Stimulated activated CD8-positive, alpha-beta memory T cell treated with anti-CD3 and anti-CD28 coated beads, Interleukin-7, amount 100 ng/mL, for 24 hours (primary cell): ENCODE data around the gene KCNK15.

Source experiments
- DNase-seq: peaks from one replicate; pipeline ENCODE4 v3.0.0-alpha.2; 2020; ENCODE audit warnings: low read depth

KCNK15 gene

GRCh38 chr20:44736170-44737021 lies 9.3 kb upstream of the KCNK15 start:
- DNase-seq: no peak

GRCh38 chr20:44737116-44737515 lies 8.5 kb upstream of the KCNK15 start:
- no peak for DNase-seq

GRCh38 chr20:44738813-44739477 lies 6.7 kb upstream of the KCNK15 start:
- DNase-seq: no peak

GRCh38 chr20:44739942-44740341 lies 5.7 kb upstream of the KCNK15 start:
- no peak for DNase-seq

- no peak for DNase-seq
Measured at GRCh38 chr20:44742304-44743079, 3.2 kb upstream of the KCNK15 start.

- DNase-seq: no peak
Measured at GRCh38 chr20:44743080-44743701, 2.5 kb upstream of the KCNK15 start.

GRCh38 chr20:44743916-44744655 lies 1.6 kb upstream of the KCNK15 start:
- DNase-seq: no peak

GRCh38 chr20:44745122-44745597 lies 505 bp upstream of the KCNK15 start:
- DNase-seq: no peak

GRCh38 chr20:44746367-44747165 lies 901 bp downstream of the KCNK15 start:
- DNase-seq: no peak

GRCh38 chr20:44747166-44748004 lies 1.7 kb downstream of the KCNK15 start:
- peak; percentile 30 for DNase-seq

GRCh38 chr20:44748005-44748370 lies 2.3 kb downstream of the KCNK15 start:
- DNase-seq: no peak

GRCh38 chr20:44750081-44750805 lies 4.6 kb downstream of the KCNK15 start:
- DNase-seq: no peak

- no peak for DNase-seq
Measured at GRCh38 chr20:44752099-44752931, 6.7 kb downstream of the KCNK15 start.

GRCh38 chr20:44754554-44754953 lies 8.9 kb downstream of the KCNK15 start:
- no peak for DNase-seq

- no peak for DNase-seq
Measured at GRCh38 chr20:44756011-44756688, 10.5 kb downstream of the KCNK15 start.

- no peak for DNase-seq
Measured at GRCh38 chr20:44756956-44757355, 11.3 kb downstream of the KCNK15 start.
